Esophagus muscularis mucosa (tissue), 4 donors: ENCODE data around the gene DUOXA2. TPM values are rescaled to one million over a fixed set of nuclear protein-coding genes. Genes with fewer than 3 reads are reported as not detected.
"Not testable (repeated sequence)": the region's sequence is repeated elsewhere in the genome, so short reads cannot be mapped to it uniquely, and the experiment has no call there.

Experiments used
- DNase-seq: peaks from one replicate; pipeline ENCODE4 v3.0.0-alpha.2; 2017; ENCODE audit errors: extremely low spot score
- H3K27ac ChIP-seq, 4 donors: fragments of 200-600 bp; sonication (generic); replicated peaks in 1 of 4; 1 replicate in 3 of 4; 2 replicates in 1 of 4; pipeline ENCODE4 v1.5.1; 2016 to 2019; ENCODE audit warnings: mild to moderate bottlenecking in 1 of 4
- H3K27me3 ChIP-seq, 4 donors: fragments of 200-600 bp; sonication (generic); one replicate each; pipeline versions ENCODE4 v1.5.1 to v1.6.0; 2016 to 2019
- H3K36me3 ChIP-seq, 4 donors: fragments of 200-600 bp; sonication (generic); one replicate each; pipeline ENCODE4 v1.5.1; 2016 to 2019
- H3K4me1 ChIP-seq, 4 donors: fragments of 200-600 bp; sonication (generic); one replicate each; pipeline ENCODE4 v1.5.1; 2016 to 2019
- H3K4me3 ChIP-seq, 4 donors: fragments of 200-600 bp; sonication (generic); 1 replicate in 2 of 4; 2 replicates in 2 of 4; pipeline ENCODE4 v1.5.1; 2016 to 2019; ENCODE audit warnings: mild to moderate bottlenecking in 4 of 4, moderate library complexity in 1 of 4
- H3K9me3 ChIP-seq, 4 donors: fragments of 200-600 bp; sonication (generic); 1 replicate in 3 of 4; 2 replicates in 1 of 4; pipeline ENCODE4 v1.5.1; 2016 to 2019
- CTCF ChIP-seq, 3 experiments: fragments of 200-600 bp in 2 of 3; fragments of 450-650 bp in 1 of 3; sonication (generic) in 2 of 3; IDR thresholded peaks; one replicate each; pipeline ENCODE4 v1.5.1; 2017 to 2019; ENCODE audit warnings: antibody characterized with exemption in 3 of 3, mild to moderate bottlenecking in 2 of 3, moderate library complexity in 1 of 3
- EP300 ChIP-seq: sonication (generic); formaldehyde crosslinking; IDR thresholded peaks from one replicate; pipeline ENCODE4 v1.6.1; 2017; ENCODE audit warnings: antibody characterized with exemption
- POLR2A ChIP-seq: fragments of 450-650 bp; IDR thresholded peaks from one replicate; pipeline ENCODE4 v1.6.1; 2017; ENCODE audit warnings: antibody characterized with exemption, moderate library complexity, mild to moderate bottlenecking, low read depth
- POLR2AphosphoS5 ChIP-seq, 2 donors: sonication (generic); formaldehyde crosslinking; IDR thresholded peaks; one replicate each; pipeline ENCODE4 v1.6.1; 2017; ENCODE audit warnings: antibody characterized with exemption in 2 of 2
- WGBS: methylation state at CpG from one replicate; pipeline ENCODE4 v1.1.5; 2018; 5-methylcytosine and 5-hydroxymethylcytosine counted together
- intact Hi-C: fragments of 100-400 bp; cut with DNase I; formaldehyde crosslinking; loops from one replicate; pipeline ENCODE4 v1.15.1; 2023
- total RNA-seq, 4 donors: library from RNA; depleted of rRNA; stranded (reverse); fragments of >200 nt; gene quantifications; one replicate each; pipeline versions ENCODE4 v1.1.0 to v1.2.1, GENCODE V29; 2016

Gene DUOXA2
- total RNA-seq, 4 donors from 2014 or later: 0.42 to 0.52 TPM; not detected in 2

- no peak overlapping the region for H3K4me3 ChIP-seq
- intact Hi-C loops: no loop called here
- no peak overlapping the region for H3K27ac ChIP-seq
- no peak for DNase-seq
- no peaks in the 10 kb centered on the region for H3K36me3 ChIP-seq
- peaks cover 0 to 91% (median 44%) of the 10 kb centered on the region in 4 donors for H3K27me3 ChIP-seq
- H3K4me1 ChIP-seq: peaks cover 10 to 27% (median 25%) of the 10 kb centered on the region in 4 donors
- 68% methylated on average over 2 of the region's 3 CpGs for WGBS
- TF ChIP-seq CTCF (IDR thresholded peaks at IDR 0.05) (no peak), POLR2A (no peak), EP300 (no peak), POLR2AphosphoS5 (IDR thresholded peaks at IDR 0.05) (no peak)
- no peaks in the 10 kb centered on the region for H3K9me3 ChIP-seq
These were observed 18.9 kb downstream of the DUOXA2 start for GRCh38 chr15:45132844-45133560.

GRCh38 chr15:45133561-45133920 is 19.4 kb downstream of the DUOXA2 start:
- H3K36me3 ChIP-seq: no peaks in the 10 kb centered on the region
- no peaks in the 10 kb centered on the region for H3K9me3 ChIP-seq
- H3K4me3 ChIP-seq: no peak overlapping the region
- H3K27ac ChIP-seq: no peak overlapping the region
- intact Hi-C loops: no loop called here
- TF ChIP-seq POLR2AphosphoS5 (IDR thresholded peaks at IDR 0.05) (no peak), CTCF (IDR thresholded peaks at IDR 0.05) (no peak), EP300 (no peak), POLR2A (no peak)
- WGBS: 71% methylated on average over 5 of the region's 5 CpGs
- no peak for DNase-seq
- peaks cover 10 to 27% (median 25%) of the 10 kb centered on the region in 4 donors for H3K4me1 ChIP-seq
- H3K27me3 ChIP-seq: peaks cover 0 to 91% (median 41%) of the 10 kb centered on the region in 4 donors

GRCh38 chr15:45134046-45134445 is 19.9 kb downstream of the DUOXA2 start:
- peaks cover 10 to 24% (median 21%) of the 10 kb centered on the region in 4 donors for H3K4me1 ChIP-seq
- H3K27me3 ChIP-seq: peaks cover 0 to 91% (median 37%) of the 10 kb centered on the region in 4 donors
- H3K9me3 ChIP-seq: no peaks in the 10 kb centered on the region
- H3K27ac ChIP-seq: no peak overlapping the region
- no peak overlapping the region for H3K4me3 ChIP-seq
- no peaks in the 10 kb centered on the region for H3K36me3 ChIP-seq
- TF ChIP-seq EP300 (no peak), POLR2AphosphoS5 (IDR thresholded peaks at IDR 0.05) (no peak), CTCF (IDR thresholded peaks at IDR 0.05) (no peak), POLR2A (no peak)
- 82% methylated on average over 7 of the region's 7 CpGs for WGBS
- no peak for DNase-seq
- intact Hi-C loops: no loop called here

- TF ChIP-seq POLR2A: no peak
- TF ChIP-seq EP300: no peak
- no peak for TF ChIP-seq CTCF (IDR thresholded peaks at IDR 0.05)
- no peak for TF ChIP-seq POLR2AphosphoS5 (IDR thresholded peaks at IDR 0.05)
- DNase-seq: no peak
- intact Hi-C loops: no loop called here
- H3K4me1 ChIP-seq: peaks cover 7 to 15% (median 12%) of the 10 kb centered on the region in 4 donors
- H3K27ac ChIP-seq: no peak overlapping the region
- peaks cover 0 to 90% (median 28%) of the 10 kb centered on the region in 4 donors for H3K27me3 ChIP-seq
- no peaks in the 10 kb centered on the region for H3K9me3 ChIP-seq
- no peaks in the 10 kb centered on the region for H3K36me3 ChIP-seq
- H3K4me3 ChIP-seq: peak overlapping the region; percentile 26 to 46 (median 34)
- WGBS: 40% methylated on average over 4 of the region's 57 CpGs
These were observed 20.8 kb downstream of the DUOXA2 start for GRCh38 chr15:45134682-45135604.

- not testable (repeated sequence) for DNase-seq
- H3K4me3 ChIP-seq: peak overlapping the region in 2 of 4 donors; percentile 33 to 46
These were observed 21.7 kb downstream of the DUOXA2 start for GRCh38 chr15:45135705-45136377.

More at GRCh38 chr15:45135705-45136377, 21.7 kb downstream of the DUOXA2 start:
- intact Hi-C loops, H3K36me3 ChIP-seq, H3K27ac ChIP-seq, H3K9me3 ChIP-seq: not testable (repeated sequence)
- no CpG with 5 or more reads among the region's 37 CpGs for WGBS
- Histone ChIP-seq H3K27me3 (peaks cover 0 to 84% (median 22%) of the 10 kb centered on the region in 4 donors), H3K4me1 (peaks cover 6 to 11% (median 10%) of the 10 kb centered on the region in 4 donors)
